Transverse colon (tissue), 4 donors: Measurements from ENCODE around the gene UBR3. TPM values are rescaled to one million over a fixed set of nuclear protein-coding genes. Genes with fewer than 3 reads are reported as not detected.

Experiments used
- DNase-seq: peaks from one replicate; pipeline ENCODE4 v3.0.0-alpha.2; 2019
- H3K27ac ChIP-seq, 4 donors: fragments of 200-600 bp; sonication (generic); 2 replicates each; pipeline ENCODE4 v1.5.1; 2016 to 2018; ENCODE audit warnings: inconsistent platforms in 4 of 4
- H3K27me3 ChIP-seq: fragments of 200-600 bp; sonication (generic); 2 replicates; pipeline ENCODE4 v1.5.1; 2017; ENCODE audit warnings: inconsistent platforms
- H3K36me3 ChIP-seq, 4 donors: fragments of 200-600 bp; sonication (generic); 2 replicates each; pipeline ENCODE4 v1.5.1; 2017 to 2019; ENCODE audit warnings: inconsistent platforms in 4 of 4
- H3K4me1 ChIP-seq, 4 donors: fragments of 200-600 bp; sonication (generic); 2 replicates each; pipeline ENCODE4 v1.5.1; 2017 to 2020; ENCODE audit warnings: inconsistent platforms in 4 of 4
- H3K4me3 ChIP-seq, 4 donors: fragments of 200-600 bp; sonication (generic); 1 replicate in 1 of 4; 2 replicates in 3 of 4; pipeline versions ENCODE4 v1.5.1 to v1.6.1; 2017 to 2019; ENCODE audit warnings: inconsistent platforms in 4 of 4
- H3K9me3 ChIP-seq, 2 donors: fragments of 200-600 bp; sonication (generic); 2 replicates each; pipeline ENCODE4 v1.5.1; 2017 to 2019; ENCODE audit warnings: inconsistent platforms in 2 of 2
- EP300 ChIP-seq: sonication (generic); formaldehyde crosslinking; IDR thresholded peaks from one replicate; pipeline ENCODE4 v1.6.1; 2017; ENCODE audit warnings: antibody characterized with exemption, low read depth
- POLR2A ChIP-seq: fragments of 450-650 bp; IDR thresholded peaks from one replicate; pipeline ENCODE4 v1.6.1; 2016; ENCODE audit warnings: antibody characterized with exemption, mild to moderate bottlenecking, moderate library complexity
- POLR2AphosphoS5 ChIP-seq, 3 donors: sonication (generic); formaldehyde crosslinking; IDR thresholded peaks; one replicate each; pipeline ENCODE4 v1.6.1; 2016; ENCODE audit warnings: antibody characterized with exemption in 3 of 3
- WGBS, 2 donors: methylation state at CpG; one replicate each; pipeline ENCODE4 v1.1.5; 2018; ENCODE audit warnings: low coverage in 1 of 2; 5-methylcytosine and 5-hydroxymethylcytosine counted together
- in situ Hi-C, 4 donors: fragments of 200-750 bp; cut with MboI; loops; one replicate each; pipeline versions ENCODE4 v1.15.0 to v1.15.1; 2017; ENCODE audit warnings: low sequenced_read_pairs in 3 of 4, low pct_ligation_motif_present in 1 of 4, low pct_unique_long_range_greater_than_20kb in 1 of 4
- intact Hi-C: fragments of 100-400 bp; cut with DNase I; formaldehyde crosslinking; loops from one replicate; pipeline ENCODE4 v1.15.1; 2023; ENCODE audit warnings: low total_unique reads
- total RNA-seq, 4 donors: library from RNA; depleted of rRNA; stranded (reverse); fragments of >200 nt; gene quantifications; one replicate each; pipeline ENCODE4 v1.1.0, GENCODE V29; 2016
- TF ChIP-seq, protein P1 (sequence below), 5 experiments: fragments of 200-600 bp in 3 of 5; fragments of 450-650 bp in 2 of 5; sonication (generic) in 3 of 5; IDR thresholded peaks; 1 replicate in 2 of 5; 2 replicates in 3 of 5; pipeline ENCODE4 v1.5.1; 2016 to 2017; ENCODE audit warnings: antibody characterized with exemption in 5 of 5, inconsistent platforms in 3 of 5, mild to moderate bottlenecking in 2 of 5, moderate library complexity in 1 of 5

The UBR3 gene
- total RNA-seq, 4 donors from 2014 or later = 45.2 to 79.0 (median 74.1) TPM

DNA sequence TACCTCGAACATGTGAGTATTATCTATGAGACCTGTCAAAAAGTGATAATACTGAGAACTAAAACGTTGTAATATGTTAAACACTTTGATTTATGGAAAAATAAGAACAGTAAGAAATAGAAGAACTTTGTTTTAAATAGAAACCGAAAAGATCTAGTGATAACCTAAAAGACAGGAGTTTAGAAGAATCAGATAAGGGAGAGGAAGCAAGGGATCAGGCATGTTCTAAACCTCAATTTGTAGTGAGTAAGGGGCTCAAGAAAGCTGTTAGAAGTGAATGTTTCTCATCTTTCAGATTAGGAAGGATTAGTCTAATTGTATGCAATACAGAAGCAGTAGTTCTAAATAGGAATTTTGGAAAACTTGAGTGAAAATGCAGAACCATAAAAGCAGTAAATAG, 182.0 kb downstream of the UBR3 start:
- TF ChIP-seq, protein P1, sequence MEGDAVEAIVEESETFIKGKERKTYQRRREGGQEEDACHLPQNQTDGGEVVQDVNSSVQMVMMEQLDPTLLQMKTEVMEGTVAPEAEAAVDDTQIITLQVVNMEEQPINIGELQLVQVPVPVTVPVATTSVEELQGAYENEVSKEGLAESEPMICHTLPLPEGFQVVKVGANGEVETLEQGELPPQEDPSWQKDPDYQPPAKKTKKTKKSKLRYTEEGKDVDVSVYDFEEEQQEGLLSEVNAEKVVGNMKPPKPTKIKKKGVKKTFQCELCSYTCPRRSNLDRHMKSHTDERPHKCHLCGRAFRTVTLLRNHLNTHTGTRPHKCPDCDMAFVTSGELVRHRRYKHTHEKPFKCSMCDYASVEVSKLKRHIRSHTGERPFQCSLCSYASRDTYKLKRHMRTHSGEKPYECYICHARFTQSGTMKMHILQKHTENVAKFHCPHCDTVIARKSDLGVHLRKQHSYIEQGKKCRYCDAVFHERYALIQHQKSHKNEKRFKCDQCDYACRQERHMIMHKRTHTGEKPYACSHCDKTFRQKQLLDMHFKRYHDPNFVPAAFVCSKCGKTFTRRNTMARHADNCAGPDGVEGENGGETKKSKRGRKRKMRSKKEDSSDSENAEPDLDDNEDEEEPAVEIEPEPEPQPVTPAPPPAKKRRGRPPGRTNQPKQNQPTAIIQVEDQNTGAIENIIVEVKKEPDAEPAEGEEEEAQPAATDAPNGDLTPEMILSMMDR (IDR thresholded peaks at IDR 0.05) = no peak
- TF ChIP-seq POLR2A (no peak), POLR2AphosphoS5 (IDR thresholded peaks at IDR 0.05) (no peak), EP300 (no peak)
- no peaks in the 10 kb centered on the region for H3K9me3 ChIP-seq
- H3K27me3 ChIP-seq = no peaks in the 10 kb centered on the region
- intact Hi-C loops = no loop called here
- peaks cover 0 to 14% (median 7%) of the 10 kb centered on the region in 4 donors for H3K36me3 ChIP-seq
- H3K27ac ChIP-seq = no peak overlapping the region
- in situ Hi-C loops = no loop called here
- H3K4me3 ChIP-seq = no peak overlapping the region
- 78 to 80% methylated on average over 3 of the region's 3 CpGs for WGBS, 2 donors
- DNase-seq = no peak
- no peaks in the 10 kb centered on the region for H3K4me1 ChIP-seq

DNA sequence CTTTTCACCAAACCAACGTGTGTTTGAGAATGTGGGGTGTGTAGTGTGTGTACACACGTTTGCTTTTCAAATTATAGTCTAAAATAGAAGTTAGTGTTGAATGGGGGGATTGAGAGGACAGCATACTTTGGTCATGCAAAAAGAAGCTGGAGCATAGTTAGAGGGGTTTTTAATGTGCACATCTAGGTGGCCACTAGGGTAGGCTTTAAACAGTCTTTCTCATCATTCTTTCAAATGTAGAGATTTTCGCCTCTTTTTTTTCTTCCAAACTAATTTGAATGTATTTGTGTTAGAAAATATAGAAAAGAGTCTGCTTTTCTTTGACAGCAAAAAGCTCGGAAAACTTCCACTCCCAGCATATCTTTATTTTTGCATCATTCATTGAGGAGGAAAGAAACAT, 185.5 kb downstream of the UBR3 start:
- TF ChIP-seq POLR2A (no peak), POLR2AphosphoS5 (IDR thresholded peaks at IDR 0.05) (no peak), EP300 (no peak)
- TF ChIP-seq, protein P1 (IDR thresholded peaks at IDR 0.05) = no peak
- WGBS, 2 donors = 88 to 92% methylated on average over 4 of the region's 4 CpGs
- no peaks in the 10 kb centered on the region for H3K27me3 ChIP-seq
- H3K9me3 ChIP-seq = no peaks in the 10 kb centered on the region
- no peak for DNase-seq
- intact Hi-C loops (no loop called here), in situ Hi-C loops (no loop called here)
- no peak overlapping the region for H3K27ac ChIP-seq
- H3K4me3 ChIP-seq = no peak overlapping the region
- peaks cover 0 to 3% (median under 1%) of the 10 kb centered on the region in 4 donors for H3K36me3 ChIP-seq
- H3K4me1 ChIP-seq = no peaks in the 10 kb centered on the region

DNA sequence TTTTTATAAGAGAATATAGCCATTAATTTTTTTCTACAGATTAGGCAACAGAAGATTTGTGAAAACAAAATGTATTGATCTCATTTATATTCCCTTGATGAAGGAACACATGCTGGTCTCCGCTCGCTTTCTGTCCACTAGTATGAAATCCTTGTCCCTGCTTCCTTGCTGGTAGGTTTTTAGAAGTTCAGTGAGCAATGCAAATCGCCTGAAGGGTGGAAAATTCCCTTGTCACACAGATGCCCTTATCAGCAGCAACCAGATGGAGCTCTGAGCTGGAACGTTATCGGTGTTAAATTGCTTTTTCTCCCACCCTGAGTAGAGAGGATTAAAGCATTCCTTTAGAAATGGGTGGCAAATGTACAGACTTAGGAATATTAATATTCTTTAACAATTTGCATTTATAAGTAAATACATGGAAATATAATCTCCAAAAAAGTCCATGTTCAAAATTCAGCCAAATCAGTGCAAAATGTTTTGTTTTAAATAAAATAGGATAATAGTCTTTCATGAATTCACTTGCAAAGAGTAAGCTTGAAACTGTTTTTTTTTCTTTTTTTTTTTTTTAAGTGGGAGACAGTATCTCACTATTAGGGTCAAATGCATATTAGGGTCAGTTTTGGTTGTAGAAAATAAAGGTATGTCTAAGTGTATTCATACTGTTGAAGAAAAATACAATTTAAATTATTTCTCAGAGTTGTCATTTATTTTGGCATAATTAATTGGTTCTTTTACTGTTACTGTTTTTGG, 186.7 kb downstream of the UBR3 start:
- 86 to 89% methylated on average over 5 of the region's 5 CpGs for WGBS, 2 donors
- no peak overlapping the region for H3K4me3 ChIP-seq
- no peak overlapping the region for H3K27ac ChIP-seq
- DNase-seq = no peak
- intact Hi-C loops = no loop called here
- in situ Hi-C loops = no loop called here
- TF ChIP-seq POLR2AphosphoS5 (IDR thresholded peaks at IDR 0.05) (no peak), POLR2A (no peak), EP300 (no peak)
- TF ChIP-seq, protein P1 (IDR thresholded peaks at IDR 0.05) = no peak
- H3K36me3 ChIP-seq = peaks cover 0 to 3% (median 0%) of the 10 kb centered on the region in 4 donors
- H3K9me3 ChIP-seq = no peaks in the 10 kb centered on the region
- no peaks in the 10 kb centered on the region for H3K27me3 ChIP-seq
- peaks cover 0 to 6% (median 2%) of the 10 kb centered on the region in 4 donors for H3K4me1 ChIP-seq

DNA sequence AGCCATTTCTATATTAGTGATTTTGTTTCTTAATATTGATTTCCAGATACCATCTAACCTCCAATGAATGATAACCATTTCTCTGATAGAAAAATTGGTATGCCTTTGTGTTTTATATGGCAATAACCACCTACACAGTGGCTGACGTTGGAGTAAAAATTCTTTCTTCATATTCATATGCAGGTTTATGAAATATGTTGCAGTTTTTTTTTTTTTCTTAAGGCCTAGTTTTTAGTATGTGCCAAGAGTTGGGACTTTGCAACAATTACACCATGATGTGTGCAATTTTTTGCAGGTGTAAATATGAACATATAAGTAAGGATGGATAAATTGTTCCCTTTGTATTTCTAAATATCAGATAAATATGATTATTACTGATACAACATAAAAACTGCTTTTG, 187.5 kb downstream of the UBR3 start:
- Histone ChIP-seq H3K27ac (no peak overlapping the region), H3K36me3 (peaks cover 0 to 3% (median 0%) of the 10 kb centered on the region in 4 donors), H3K4me1 (peaks cover 0 to 6% (median 2%) of the 10 kb centered on the region in 4 donors), H3K27me3 (no peaks in the 10 kb centered on the region), H3K4me3 (no peak overlapping the region), H3K9me3 (no peaks in the 10 kb centered on the region)
- no peak for DNase-seq
- WGBS, 2 donors = 90% methylated on average over 1 of the region's 1 CpG
- in situ Hi-C loops = no loop called here
- intact Hi-C loops = no loop called here
- TF ChIP-seq POLR2AphosphoS5 (IDR thresholded peaks at IDR 0.05) (no peak), EP300 (no peak), POLR2A (no peak)
- TF ChIP-seq, protein P1 (IDR thresholded peaks at IDR 0.05) = no peak
